Measurements from ENCODE around the gene ZDHHC14.
"Not testable (repeated sequence)": the region's sequence is repeated elsewhere in the genome, so short reads cannot be mapped to it uniquely, and the experiment has no call there.

ZDHHC14 gene

GRCh38 chr6:157689875-157690274 lies 308.9 kb downstream of the ZDHHC14 start:
- ChIA-PET CTCF (no interaction called here), POLR2A (ENCODE audit: low non-redundant PET) (no interaction called here)
- TF ChIP-seq, protein P1, sequence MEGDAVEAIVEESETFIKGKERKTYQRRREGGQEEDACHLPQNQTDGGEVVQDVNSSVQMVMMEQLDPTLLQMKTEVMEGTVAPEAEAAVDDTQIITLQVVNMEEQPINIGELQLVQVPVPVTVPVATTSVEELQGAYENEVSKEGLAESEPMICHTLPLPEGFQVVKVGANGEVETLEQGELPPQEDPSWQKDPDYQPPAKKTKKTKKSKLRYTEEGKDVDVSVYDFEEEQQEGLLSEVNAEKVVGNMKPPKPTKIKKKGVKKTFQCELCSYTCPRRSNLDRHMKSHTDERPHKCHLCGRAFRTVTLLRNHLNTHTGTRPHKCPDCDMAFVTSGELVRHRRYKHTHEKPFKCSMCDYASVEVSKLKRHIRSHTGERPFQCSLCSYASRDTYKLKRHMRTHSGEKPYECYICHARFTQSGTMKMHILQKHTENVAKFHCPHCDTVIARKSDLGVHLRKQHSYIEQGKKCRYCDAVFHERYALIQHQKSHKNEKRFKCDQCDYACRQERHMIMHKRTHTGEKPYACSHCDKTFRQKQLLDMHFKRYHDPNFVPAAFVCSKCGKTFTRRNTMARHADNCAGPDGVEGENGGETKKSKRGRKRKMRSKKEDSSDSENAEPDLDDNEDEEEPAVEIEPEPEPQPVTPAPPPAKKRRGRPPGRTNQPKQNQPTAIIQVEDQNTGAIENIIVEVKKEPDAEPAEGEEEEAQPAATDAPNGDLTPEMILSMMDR (conservative IDR thresholded peaks at IDR 0.05; ENCODE audit: low read depth), result no peak
- DNase-seq (ENCODE audit: low spot score), result no peak
- no peak overlapping the region for H3K27ac ChIP-seq

GRCh38 chr6:157690441-157691210 lies 309.6 kb downstream of the ZDHHC14 start:
- POLR2A ChIA-PET (ENCODE audit: low non-redundant PET), result no interaction called here
- TF ChIP-seq, protein P1 (conservative IDR thresholded peaks at IDR 0.05; ENCODE audit: low read depth), result no peak
- CTCF ChIA-PET, result no interaction called here
- no peak overlapping the region for H3K27ac ChIP-seq
- no peak for DNase-seq (ENCODE audit: low spot score)

GRCh38 chr6:157691621-157692020 lies 310.6 kb downstream of the ZDHHC14 start:
- POLR2A ChIA-PET (ENCODE audit: low non-redundant PET); DNase-seq (ENCODE audit: low spot score); H3K27ac ChIP-seq: not testable (repeated sequence)
- CTCF ChIA-PET, result interaction anchor here (0.6 kb wide), 1 partner anchor 24 kb away, joined by 3 read pairs; no protein-coding TSS in a partner anchor

GRCh38 chr6:157693867-157694266 lies 312.9 kb downstream of the ZDHHC14 start:
- no peak for DNase-seq (ENCODE audit: low spot score)
- TF ChIP-seq, protein P1 (conservative IDR thresholded peaks at IDR 0.05; ENCODE audit: low read depth), result no peak
- ChIA-PET CTCF (no interaction called here), POLR2A (ENCODE audit: low non-redundant PET) (no interaction called here)
- H3K27ac ChIP-seq, result no peak overlapping the region

- no peak for DNase-seq (ENCODE audit: low spot score)
- POLR2A ChIA-PET (ENCODE audit: low non-redundant PET), result no interaction called here
- CTCF ChIA-PET, result no interaction called here
- no peak overlapping the region for H3K27ac ChIP-seq
- TF ChIP-seq, protein P1 (conservative IDR thresholded peaks at IDR 0.05; ENCODE audit: low read depth), result no peak
Measured at GRCh38 chr6:157695301-157696040, 314.5 kb downstream of the ZDHHC14 start.

DNA sequence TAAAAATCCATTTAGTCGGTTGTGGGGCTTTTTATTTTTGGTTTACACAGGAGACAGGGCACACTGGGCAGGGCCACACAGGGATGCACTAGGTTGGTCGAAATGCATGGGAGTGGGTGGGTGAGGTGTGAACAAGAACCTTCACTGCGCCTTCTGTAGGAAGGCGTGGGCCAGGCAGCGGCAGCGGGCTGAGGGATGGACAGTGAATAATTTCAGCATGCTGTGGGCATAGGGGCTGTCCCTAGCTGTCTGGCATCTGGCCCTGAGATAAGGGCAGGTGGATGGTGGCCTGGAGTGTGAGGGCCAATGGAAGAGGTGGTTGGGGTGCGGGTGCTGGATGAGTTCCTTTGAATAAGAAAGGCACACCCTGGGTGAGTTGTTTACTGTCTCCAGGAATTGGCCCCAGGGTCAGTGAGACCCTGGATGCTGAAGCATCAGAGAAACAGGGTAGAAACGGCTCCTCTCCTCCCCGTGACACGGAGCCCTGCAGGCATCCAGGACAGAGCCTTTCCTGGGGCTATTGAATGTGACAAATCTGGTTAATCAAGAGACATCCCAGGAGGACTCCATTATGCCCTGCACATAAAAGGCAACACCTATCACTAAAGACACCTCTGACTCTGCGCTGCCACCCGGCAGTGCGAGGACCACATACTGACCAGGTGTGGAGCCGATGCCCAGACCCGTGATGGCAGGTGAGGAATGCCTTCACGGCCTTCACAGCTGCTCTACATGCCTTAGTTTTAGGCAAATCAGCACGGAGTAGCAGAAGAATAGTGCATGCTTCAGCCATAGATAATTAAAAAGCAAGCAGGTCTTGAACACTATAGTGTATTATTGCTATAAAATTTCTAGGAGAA lies 319.0 kb downstream of the ZDHHC14 start:
- POLR2A ChIA-PET (ENCODE audit: low non-redundant PET), result no interaction called here
- DNase-seq (ENCODE audit: low spot score), result no peak
- TF ChIP-seq, protein P1 (conservative IDR thresholded peaks at IDR 0.05; ENCODE audit: low read depth), result no peak
- CTCF ChIA-PET, result interaction anchor here (0.6 kb wide), 1 partner anchor 521 kb away, joined by 3 read pairs; no protein-coding TSS in a partner anchor
- H3K27ac ChIP-seq, result no peak overlapping the region

DNA sequence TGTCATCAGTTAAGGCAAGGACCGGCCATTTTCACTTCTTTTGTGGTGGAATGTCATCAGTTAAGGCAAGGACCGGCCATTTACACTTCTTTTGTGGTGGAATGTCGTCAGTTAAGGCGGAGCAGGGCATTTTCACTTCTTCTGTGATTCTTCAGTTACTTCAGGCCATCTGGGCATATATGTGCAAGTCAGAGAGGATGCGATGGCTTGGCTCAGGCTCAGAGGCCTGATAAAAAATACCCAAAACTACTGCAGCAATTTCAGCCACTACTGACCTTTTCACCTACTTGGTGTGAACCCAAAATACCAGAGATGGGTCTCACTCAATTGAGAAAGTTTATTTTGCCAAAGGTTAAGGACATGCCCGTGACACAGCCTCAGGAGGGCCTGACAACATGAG lies 325.4 kb downstream of the ZDHHC14 start:
- H3K27ac ChIP-seq; DNase-seq (ENCODE audit: low spot score); POLR2A ChIA-PET (ENCODE audit: low non-redundant PET); CTCF ChIA-PET: not testable (repeated sequence)

All from RWPE1 (cell line).